Lung (tissue), 12 donors: ENCODE results near the gene NR6A1. TPM values are rescaled to one million over a fixed set of nuclear protein-coding genes. Genes with fewer than 3 reads are reported as not detected.

ENCODE experiments used
- ATAC-seq: fragments of 200-7000 bp; cut with Tn5 transposase; one replicate; pipeline ENCODE4 v1.9.1; 2020; ENCODE audit warnings: moderate number of reproducible peaks; ENCODE audit not compliant: insufficient read depth, low FRiP score
- DNase-seq, 3 donors: peaks; one replicate each; pipeline ENCODE4 v3.0.0-alpha.2; 2013 to 2017
- H3K27ac ChIP-seq, 2 donors: one replicate each; pipeline ENCODE4 v1.5.1; 2013; ENCODE audit warnings: mild to moderate bottlenecking in 2 of 2, moderate library complexity in 2 of 2, control low read depth in 1 of 2, inconsistent platforms in 1 of 2, low read depth in 1 of 2, low read length in 1 of 2
- H3K27me3 ChIP-seq, 3 donors: one replicate each; pipeline ENCODE4 v1.5.1; 2013; ENCODE audit warnings: low read length in 2 of 3; ENCODE audit not compliant: control insufficient read depth in 3 of 3, insufficient read depth in 3 of 3
- H3K36me3 ChIP-seq, 4 donors: one replicate each; pipeline ENCODE4 v1.5.1; 2013; ENCODE audit warnings: low read length in 4 of 4, mild to moderate bottlenecking in 1 of 4, moderate library complexity in 1 of 4; ENCODE audit not compliant: control insufficient read depth in 4 of 4, insufficient read depth in 4 of 4
- H3K4me1 ChIP-seq, 5 donors: one replicate each; pipeline ENCODE4 v1.5.1; 2013; ENCODE audit warnings: low read length in 5 of 5, mild to moderate bottlenecking in 2 of 5, moderate library complexity in 1 of 5; ENCODE audit not compliant: control insufficient read depth in 5 of 5, insufficient read depth in 5 of 5
- H3K4me3 ChIP-seq: one replicate; pipeline ENCODE4 v1.5.1; 2013; ENCODE audit warnings: mild to moderate bottlenecking, control low read depth, moderate library complexity
- H3K9ac ChIP-seq, 2 donors: one replicate each; pipeline ENCODE4 v1.5.1; 2013; ENCODE audit warnings: low read length in 2 of 2, control low read depth in 1 of 2; ENCODE audit not compliant: insufficient read depth in 1 of 2
- H3K9me3 ChIP-seq, 4 donors: one replicate each; pipeline ENCODE4 v1.5.1; 2013; ENCODE audit warnings: low read length in 3 of 4, mild to moderate bottlenecking in 1 of 4, moderate library complexity in 1 of 4; ENCODE audit not compliant: control insufficient read depth in 4 of 4, insufficient read depth in 3 of 4
- whole genome bisulfite sequencing, 2 donors: extraction: QIAGEN DNeasy Blood & Tissue Kit; methylation state at CpG; one replicate each; pipeline ENCODE4 v1.1.7; 2013; 5-methylcytosine and 5-hydroxymethylcytosine counted together
- polyA plus RNA-seq, 2 donors: library from polyadenylated mRNA; stranded (reverse); fragments of 200-250 nt; gene quantifications; one replicate each; pipeline ENCODE4 v1.2.1, GENCODE V29; 2013
- total RNA-seq, 2 donors: library from RNA; depleted of rRNA in 1 of 2; stranded (reverse); fragments of >200 nt in 1 of 2; gene quantifications; one replicate each; pipeline ENCODE4 v1.2.1, GENCODE V29; 2014 to 2021
- TF ChIP-seq, protein P1 (sequence below): IDR thresholded peaks from 2 replicates; pipeline ENCODE4 v1.5.1; 2012; ENCODE audit warnings: mild to moderate bottlenecking; ENCODE audit errors: control extremely low read depth, extremely low read depth
- donor health status: control.
- donor health status: control.
- donor health status: Bipolar disorder and iron deficiency.
- donor health status: healthy.
- donor health status: DM: yes; HTN: yes; CAD: no.

The NR6A1 gene
- total and polyA plus RNA-seq, 4 donors, result 0.94 to 4.0 (median 2.4) TPM

GRCh38 chr9:124766815-124767554 lies 4.1 kb downstream of the NR6A1 start:
- TF ChIP-seq, protein P1, sequence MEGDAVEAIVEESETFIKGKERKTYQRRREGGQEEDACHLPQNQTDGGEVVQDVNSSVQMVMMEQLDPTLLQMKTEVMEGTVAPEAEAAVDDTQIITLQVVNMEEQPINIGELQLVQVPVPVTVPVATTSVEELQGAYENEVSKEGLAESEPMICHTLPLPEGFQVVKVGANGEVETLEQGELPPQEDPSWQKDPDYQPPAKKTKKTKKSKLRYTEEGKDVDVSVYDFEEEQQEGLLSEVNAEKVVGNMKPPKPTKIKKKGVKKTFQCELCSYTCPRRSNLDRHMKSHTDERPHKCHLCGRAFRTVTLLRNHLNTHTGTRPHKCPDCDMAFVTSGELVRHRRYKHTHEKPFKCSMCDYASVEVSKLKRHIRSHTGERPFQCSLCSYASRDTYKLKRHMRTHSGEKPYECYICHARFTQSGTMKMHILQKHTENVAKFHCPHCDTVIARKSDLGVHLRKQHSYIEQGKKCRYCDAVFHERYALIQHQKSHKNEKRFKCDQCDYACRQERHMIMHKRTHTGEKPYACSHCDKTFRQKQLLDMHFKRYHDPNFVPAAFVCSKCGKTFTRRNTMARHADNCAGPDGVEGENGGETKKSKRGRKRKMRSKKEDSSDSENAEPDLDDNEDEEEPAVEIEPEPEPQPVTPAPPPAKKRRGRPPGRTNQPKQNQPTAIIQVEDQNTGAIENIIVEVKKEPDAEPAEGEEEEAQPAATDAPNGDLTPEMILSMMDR, result no peak
- 77 to 78% methylated on average over 4 of the region's 4 CpGs for WGBS, 2 donors
- H3K4me1 ChIP-seq, result peaks cover 0 to 16% (median 4%) of the 10 kb centered on the region in 5 donors
- H3K27ac ChIP-seq, result no peak overlapping the region
- no peak overlapping the region for H3K9ac ChIP-seq
- peak in 2 of 3 donors; percentile 15 to 41 for DNase-seq
- H3K9me3 ChIP-seq, result peaks cover 0 to 3% (median 0%) of the 10 kb centered on the region in 4 donors
- no peak overlapping the region for H3K4me3 ChIP-seq
- H3K36me3 ChIP-seq, result no peaks in the 10 kb centered on the region
- H3K27me3 ChIP-seq, result peaks cover 0 to 50% (median 43%) of the 10 kb centered on the region in 3 donors
- no peak for ATAC-seq

- Histone ChIP-seq H3K9ac (no peak overlapping the region), H3K4me3 (no peak overlapping the region), H3K27me3 (peaks cover 0 to 52% (median 47%) of the 10 kb centered on the region in 3 donors), H3K9me3 (peaks cover 0 to 3% (median 0%) of the 10 kb centered on the region in 4 donors), H3K4me1 (peaks cover 0 to 12% (median 4%) of the 10 kb centered on the region in 5 donors), H3K36me3 (no peaks in the 10 kb centered on the region), H3K27ac (no peak overlapping the region)
- ATAC-seq (no peak), DNase-seq (peak in 1 of 3 donors; percentile 20)
- TF ChIP-seq, protein P1, result no peak
- WGBS, 2 donors, result 91 to 98% methylated on average over 1 of the region's 1 CpG
Measured at GRCh38 chr9:124766326-124766725, 4.8 kb downstream of the NR6A1 start.

GRCh38 chr9:124765439-124765835 lies 5.7 kb downstream of the NR6A1 start:
- TF ChIP-seq, protein P1, result no peak
- peaks cover 0 to 52% (median 47%) of the 10 kb centered on the region in 3 donors for H3K27me3 ChIP-seq
- no peak overlapping the region for H3K4me3 ChIP-seq
- H3K9ac ChIP-seq, result no peak overlapping the region
- peaks cover 0 to 12% (median 3%) of the 10 kb centered on the region in 5 donors for H3K4me1 ChIP-seq
- no peaks in the 10 kb centered on the region for H3K36me3 ChIP-seq
- WGBS, 2 donors, result 80 to 87% methylated on average over 6 of the region's 6 CpGs
- peaks cover 0 to 3% (median 0%) of the 10 kb centered on the region in 4 donors for H3K9me3 ChIP-seq
- H3K27ac ChIP-seq, result no peak overlapping the region
- DNase-seq, result no peak
- no peak for ATAC-seq
